NCI-H2227 (cell line): Measurements from ENCODE around the gene DAPK1.

Source experiments
- DNase-seq: peaks from one replicate; lab custom pipeline; 2025; ENCODE audit not compliant: unreplicated experiment; lab: John Stamatoyannopoulos, UW

DAPK1 gene

DNA sequence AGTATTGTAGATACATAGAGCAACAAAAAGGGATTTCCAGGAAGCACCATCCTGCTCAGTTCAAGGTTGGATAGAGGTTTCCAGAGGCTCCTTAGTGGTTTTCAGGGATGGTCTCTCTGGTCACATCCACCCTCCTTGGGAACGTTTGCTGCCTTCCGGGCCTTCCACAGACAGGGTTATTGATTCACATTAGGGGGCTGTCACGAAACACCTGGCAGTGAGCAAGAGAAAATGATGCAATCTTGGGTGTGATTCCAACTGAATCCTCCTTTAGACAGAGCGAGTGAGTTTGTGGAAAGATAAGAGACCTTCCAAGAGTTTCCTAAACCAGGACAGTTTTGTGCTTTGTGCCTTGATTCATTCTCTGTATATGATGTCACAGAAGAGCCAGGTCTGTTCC is 184.4 kb downstream of the DAPK1 start:
- no peak for DNase-seq

DNA sequence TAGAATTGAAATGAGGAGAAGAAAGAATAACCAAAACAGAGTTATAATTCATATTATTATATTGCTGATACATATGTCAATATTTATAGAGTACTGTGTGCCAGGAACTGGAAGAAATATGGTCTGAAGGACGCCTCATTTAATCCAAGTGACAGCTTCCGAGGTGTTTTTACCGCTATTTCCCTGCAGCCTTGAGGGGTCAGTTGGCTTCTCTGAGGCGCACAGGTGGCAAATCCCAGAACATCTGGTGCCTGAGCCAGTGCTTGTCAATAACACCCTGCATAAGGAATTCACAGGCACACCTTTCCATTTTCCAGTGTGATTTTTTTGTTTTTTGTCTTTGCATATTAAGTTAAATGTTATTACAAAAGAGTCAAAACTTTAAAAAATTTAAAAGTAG is 185.0 kb downstream of the DAPK1 start:
- DNase-seq, result no peak

DNA sequence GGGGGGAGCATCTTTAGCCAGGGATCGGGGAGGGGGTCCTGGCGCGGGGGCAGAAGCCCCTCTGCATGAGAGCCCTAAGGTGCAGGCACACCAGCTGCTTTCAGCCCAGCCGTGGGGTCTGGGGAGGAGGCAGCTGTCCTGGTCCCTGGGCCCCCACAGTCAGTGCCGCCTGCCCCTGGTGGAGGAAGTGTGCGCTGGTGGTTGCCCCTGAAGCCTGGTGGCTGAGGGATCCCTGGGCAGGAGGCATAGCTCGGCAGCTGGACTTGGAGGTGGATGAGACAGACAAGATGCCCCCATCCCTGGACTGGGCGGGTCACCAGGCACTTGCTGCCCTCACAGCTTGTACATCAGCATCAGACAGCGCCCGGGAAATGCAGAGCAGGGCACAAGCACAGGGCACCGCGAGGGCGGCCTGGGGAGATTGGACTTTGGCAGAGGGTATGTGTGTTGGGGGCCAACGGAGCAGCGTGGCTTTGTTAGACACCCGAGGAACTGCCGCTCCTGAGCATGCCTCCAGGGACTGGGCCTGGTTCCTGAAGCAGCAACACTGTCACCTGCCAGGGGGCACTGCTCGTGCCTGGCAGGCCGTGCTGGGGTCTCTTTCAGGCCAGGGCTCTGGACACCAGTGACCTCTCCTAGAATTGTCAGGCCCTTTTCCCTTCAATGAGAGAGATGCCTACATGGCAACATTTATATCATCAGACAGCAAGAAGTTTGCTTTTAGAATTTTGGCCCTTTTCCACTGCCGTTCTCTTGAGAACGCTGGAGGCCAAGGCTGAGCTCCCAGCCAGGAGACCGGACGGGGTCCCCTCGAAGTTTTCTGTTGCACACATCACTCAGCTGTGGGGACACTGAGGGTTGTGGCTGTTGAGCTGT is 186.3 kb downstream of the DAPK1 start:
- no peak for DNase-seq

DNA sequence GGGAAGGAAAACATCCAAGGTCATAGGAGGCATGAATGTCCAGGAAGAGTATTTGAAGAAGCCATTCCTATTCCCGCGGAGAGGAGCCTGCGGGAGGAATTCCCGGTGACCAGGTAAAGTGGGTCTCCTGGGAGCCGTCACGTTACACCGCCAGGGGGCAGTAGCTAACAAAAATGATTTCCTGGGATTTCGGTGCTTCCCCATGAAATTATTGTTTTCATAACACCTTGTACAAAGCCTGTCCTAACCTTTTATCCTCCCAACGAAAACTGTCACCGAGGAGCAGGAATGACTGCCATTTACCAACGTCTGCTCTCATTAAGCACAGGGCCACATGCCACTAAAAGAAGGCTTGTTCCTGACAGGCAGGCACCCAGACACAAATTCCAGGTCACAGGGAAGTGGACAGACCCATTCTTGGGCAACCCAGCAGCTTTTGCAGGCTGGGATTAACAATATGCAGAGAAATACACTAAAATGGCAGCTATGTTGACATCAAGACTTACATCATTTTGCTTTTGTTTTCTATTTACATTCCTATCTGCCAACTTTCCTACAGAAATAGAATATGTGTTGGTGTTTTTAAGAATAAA is 187.1 kb downstream of the DAPK1 start:
- DNase-seq, result peak; percentile 28

DNA sequence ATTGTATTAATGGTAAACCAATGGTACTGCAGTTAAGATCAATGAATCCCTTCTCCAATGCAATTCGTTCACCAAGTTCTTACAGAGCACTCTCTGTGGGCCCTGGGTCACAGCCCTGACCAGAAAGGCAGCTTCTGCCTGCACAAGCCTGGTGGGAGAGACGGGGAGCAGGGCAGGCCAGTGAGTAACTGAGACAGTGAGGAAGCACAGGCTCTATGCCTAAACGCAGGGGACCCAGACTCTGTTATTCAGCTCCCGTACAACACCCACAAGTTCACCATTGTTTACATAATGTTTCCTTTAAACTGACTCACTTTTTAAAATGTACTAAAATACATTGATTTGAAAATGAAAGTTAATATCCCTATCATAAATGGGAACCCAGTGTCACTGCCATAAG is 187.8 kb downstream of the DAPK1 start:
- no peak for DNase-seq

DNA sequence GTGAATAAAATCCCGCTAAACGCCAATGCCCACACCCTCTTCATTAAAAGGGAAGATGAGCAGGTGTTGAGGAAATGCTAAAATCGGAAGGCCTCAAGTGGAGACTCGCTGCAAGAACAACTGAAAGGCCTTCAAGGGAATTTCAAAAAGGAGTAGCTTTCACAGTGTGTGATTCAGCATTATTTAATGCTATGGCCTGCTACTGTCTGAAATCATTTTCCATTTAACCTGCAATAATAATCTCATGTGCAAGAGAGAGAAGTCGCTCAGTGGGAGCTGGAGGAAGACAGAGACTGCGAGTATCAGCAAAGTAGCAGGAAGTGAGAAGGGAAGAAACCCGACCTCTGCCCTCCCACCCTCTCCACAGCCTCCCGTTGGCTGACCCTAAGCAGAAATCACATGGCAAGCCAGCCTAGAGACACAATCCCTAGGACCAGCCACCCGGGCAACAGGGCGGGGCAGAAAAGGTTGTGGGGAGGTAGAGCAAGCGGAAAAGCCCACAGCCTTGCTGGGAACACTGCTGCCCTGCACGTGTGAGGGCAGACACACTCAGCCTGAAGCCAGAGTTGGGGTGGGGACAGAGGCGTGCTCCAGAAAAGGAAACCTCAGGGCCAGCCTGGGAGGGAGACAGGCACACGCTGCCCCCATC is 188.3 kb downstream of the DAPK1 start:
- no peak for DNase-seq

DNA sequence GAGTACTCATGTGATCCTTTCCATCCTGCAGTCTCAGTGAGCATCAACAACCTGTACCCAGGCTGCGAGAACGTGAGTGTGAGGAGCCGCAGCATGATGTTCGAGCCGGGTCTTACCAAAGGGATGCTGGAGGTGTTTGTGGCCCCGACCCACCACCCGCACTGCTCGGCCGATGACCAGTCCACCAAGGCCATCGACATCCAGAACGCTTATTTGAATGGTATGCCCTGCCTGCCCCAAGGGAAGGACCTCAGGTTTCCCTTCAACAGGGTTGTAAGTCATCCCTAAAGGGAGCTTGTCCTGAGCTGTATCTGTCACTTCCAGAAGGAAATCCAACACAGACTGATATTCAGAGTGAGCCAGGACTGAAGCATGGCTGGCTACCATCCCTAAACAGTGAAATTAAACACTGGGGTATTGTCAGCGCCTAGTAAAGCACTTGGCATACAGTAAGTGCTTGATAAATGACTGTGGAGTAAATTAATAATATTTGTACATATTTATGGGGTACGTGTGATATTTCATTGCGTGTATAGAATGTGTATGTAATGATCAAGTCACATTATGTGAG is 188.9 kb downstream of the DAPK1 start:
- no peak for DNase-seq

DNA sequence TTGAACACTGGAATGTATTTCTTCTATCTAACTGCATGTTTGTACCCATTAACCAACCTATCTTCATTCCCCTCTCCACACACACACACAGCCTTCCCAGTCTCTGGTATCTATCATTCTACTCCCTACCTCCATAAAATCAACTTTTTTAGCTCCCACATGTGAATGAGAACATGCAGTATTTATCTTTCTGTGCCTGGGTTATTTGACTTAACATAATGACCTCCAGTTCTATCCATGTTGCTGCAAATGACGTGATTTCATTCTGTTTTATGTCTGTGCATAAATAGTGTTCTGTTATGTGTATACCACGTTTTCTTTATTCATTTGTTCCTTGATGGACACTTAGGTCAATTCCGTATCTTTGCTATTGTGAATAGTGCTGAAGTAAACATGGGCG is 189.5 kb downstream of the DAPK1 start:
- DNase-seq, result no peak

DNA sequence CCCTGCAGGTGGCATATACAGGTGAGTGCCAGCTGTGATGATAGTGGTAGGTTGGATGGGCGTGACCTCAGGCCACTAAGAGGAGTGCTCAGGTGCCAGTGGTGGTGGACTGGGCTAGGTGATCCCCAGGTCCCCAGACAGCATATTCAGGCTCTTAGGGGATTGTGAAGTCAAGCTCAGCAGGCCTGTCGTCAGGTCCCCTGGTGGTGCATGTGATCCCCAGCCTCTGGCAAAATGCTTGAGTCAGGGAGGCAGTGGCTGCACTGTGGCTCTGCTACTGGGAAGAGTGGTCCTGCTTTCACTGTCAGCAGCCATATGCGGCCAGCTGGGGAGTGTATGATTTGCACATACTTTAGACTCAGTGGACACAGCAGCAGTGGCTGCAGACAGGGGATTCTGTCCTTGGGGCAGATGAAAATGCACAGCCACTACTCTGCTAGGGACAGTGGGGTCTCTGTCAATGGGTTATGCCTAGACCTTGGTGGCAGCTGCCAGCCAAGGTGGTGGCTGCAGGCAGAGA is 196.6 kb downstream of the DAPK1 start:
- no peak for DNase-seq

DNA sequence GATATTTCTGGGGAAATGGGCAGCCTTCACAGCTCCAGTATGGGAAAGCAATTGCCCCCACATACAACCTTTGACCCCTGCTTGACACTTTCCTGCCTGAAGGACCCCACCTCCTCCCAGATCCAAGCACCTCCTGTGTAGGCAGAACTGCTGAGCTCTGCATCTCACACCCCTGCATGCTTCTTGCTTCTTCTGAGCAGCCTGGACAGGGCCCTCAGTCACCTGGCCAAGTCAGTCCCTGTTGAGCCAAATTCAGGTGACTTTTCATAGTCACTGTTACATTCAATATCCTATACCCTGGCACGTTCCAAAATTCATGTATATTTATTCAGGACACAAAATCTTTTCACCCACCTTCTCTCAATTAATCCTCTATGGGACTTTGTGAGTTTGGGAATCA is 197.9 kb downstream of the DAPK1 start:
- DNase-seq, result no peak

DNA sequence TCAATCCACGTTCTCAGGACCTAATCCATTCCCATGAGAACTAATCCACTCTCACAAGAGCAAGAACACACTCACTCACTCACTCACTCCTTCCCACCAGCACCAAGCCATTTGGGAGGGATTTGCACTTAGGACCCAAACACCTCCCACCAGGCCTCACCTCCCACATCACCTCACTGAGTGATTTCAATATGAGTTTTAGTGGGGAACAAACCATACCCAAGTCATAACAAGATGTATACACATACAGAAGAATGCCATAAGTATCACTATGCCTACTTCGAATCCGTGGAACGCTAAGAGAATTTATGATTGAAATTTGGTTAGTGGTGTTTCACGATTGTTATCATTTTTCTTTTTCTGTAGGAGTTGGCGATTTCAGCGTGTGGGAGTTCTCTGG is 199.0 kb downstream of the DAPK1 start:
- DNase-seq, result no peak

DNA sequence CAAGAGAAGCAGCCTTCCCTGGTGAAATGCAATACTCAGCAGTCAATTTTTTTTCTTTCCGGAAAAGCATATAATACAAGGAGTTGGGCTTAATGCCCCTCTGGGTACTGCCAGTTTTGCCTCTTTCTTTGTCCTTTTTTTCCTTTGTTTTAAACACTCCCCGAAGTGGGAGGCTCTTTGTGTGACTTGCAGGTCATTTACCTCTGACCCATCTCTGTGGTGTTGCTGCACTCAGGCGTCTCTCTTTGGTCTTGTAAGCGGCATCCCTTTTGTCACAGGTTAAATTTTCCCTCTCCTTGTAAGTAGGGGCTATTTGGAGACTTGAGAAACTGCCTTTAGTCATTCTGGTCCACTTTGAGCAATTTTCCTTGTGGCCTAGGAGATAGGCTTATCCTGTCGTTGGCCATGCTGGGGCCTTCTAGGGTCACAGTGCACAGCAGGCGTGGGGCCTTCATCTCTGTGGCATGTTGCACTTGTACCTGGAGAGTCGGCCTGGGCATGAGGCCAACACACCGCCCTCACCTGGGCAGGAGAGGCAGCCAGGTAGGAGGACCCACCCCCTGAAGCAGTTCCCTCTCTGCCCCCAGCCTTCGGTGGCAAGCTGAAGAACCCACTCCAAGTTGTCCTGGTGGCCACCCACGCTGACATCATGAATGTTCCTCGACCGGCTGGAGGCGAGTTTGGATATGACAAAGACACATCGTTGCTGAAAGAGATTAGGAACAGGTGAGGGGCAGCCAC is 200.6 kb downstream of the DAPK1 start:
- DNase-seq, result no peak

DNA sequence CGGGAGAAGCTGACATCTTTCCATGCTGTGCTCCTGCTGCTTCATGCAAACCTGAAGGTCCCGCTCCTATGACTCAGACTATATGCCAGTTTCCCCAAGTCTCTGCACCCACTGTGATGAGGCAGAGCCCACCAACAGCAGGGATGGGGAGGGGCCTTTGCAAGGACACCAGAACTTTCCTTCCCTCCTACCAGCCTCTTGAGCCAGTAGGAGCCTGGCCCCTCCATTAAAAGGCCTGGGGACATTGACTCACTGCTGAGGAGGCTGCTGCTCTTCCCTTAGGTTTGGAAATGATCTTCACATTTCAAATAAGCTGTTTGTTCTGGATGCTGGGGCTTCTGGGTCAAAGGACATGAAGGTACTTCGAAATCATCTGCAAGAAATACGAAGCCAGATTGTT is 202.2 kb downstream of the DAPK1 start:
- DNase-seq, result no peak

DNA sequence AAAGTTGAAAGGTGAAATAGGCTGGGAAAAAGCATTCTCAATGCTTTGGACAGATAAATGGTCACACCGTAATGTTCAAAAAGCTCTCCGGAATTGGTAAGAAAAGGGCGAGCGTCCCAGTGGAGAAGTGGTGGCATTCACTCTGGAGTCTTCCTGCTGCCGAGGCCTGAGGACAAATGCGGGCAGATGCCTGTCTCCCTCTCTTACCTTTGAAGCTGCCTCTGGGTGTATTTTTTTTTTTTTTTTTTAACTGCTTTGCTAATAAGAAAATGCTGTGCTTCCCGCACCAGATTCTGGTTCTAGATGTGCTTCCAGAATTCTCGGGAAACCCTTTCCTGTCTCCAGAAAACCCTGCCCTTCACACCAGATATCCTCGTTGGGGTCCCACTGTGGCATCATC is 203.8 kb downstream of the DAPK1 start:
- DNase-seq, result no peak

DNA sequence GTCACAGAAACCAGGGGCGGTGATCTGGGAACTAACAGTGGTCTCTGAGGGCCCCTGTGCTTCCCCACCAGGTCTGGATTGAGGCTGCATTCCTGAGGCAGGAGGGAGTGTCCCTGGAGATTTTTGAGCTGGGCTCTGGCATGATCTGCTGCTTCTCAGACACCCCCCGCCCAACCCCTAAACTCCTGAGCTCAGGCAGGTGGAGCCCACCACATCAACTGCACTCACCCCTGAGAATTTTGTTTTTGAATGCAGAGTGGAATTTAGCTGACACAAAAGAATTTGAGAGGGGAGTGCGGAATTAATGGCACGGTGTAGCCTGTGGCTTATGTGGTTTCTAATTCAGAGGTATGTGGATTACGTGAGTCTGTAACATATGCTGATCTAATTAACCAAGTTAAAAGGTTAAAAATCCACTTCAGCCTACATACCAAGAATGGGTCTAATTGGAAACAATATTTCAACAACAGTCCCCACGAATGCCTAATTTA is 204.3 kb downstream of the DAPK1 start:
- DNase-seq, result no peak

DNA sequence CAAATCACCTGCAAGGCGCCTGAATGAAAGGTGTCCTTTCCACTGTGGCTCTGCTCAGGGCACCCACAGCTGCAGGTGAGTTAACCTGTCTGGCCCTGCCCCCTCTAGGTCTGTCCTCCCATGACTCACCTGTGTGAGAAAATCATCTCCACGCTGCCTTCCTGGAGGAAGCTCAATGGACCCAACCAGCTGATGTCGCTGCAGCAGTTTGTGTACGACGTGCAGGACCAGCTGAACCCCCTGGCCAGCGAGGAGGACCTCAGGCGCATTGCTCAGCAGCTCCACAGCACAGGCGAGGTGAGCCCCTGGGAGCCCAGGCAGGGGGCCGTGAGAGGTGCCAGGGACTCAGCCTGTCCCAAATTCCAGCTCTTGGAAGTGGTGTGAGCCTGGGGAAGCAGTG is 205.3 kb downstream of the DAPK1 start:
- DNase-seq, result no peak

DNA sequence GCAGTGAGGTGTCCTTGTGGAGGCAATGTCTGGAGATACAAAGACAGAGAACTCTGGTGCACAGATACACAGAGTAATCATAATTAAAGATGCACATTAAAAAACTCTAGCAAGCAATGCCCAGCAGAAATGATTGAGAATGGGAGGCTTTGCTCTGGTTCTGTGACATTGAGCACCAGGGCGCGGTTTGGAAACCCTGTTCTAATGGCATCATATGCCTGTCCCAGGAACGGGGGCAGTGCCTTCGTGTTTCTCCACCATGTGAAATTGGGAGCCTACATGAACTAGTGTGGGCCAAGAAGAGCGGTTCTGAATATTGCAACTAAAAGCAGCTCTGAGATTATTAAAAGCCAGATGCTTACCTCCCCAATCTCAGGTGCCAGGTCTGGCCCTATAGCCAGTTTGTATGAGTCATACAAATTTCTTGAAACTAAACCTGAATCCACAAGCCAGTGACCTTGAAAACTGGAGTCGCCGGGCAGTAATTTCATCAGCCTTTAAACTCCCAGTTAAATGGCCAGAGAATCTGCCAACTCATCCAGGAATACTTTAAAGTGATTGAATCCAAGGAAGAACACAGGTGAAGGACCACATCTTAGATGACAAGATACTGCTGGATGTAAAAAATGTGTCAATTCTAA is 206.1 kb downstream of the DAPK1 start:
- DNase-seq, result no peak

DNA sequence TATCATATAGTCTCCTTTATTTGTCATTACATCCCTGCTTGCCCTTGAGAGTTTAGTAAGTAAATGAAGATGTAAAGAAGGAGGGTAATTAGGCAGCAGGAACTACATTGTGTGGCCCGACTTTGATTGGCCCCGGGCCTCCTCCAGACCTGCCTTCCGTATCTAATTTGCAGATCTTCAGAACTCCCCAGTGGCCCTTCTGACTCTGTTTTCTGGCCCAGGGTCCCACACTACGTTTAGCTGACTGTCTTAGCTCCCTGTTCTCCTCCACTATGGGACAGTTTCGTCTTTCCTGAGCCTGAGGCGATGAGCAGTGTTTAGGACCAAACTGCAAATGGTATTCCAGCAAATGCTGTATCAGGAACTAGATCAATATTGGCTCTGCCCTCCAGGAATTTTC is 206.7 kb downstream of the DAPK1 start:
- no peak for DNase-seq

DNA sequence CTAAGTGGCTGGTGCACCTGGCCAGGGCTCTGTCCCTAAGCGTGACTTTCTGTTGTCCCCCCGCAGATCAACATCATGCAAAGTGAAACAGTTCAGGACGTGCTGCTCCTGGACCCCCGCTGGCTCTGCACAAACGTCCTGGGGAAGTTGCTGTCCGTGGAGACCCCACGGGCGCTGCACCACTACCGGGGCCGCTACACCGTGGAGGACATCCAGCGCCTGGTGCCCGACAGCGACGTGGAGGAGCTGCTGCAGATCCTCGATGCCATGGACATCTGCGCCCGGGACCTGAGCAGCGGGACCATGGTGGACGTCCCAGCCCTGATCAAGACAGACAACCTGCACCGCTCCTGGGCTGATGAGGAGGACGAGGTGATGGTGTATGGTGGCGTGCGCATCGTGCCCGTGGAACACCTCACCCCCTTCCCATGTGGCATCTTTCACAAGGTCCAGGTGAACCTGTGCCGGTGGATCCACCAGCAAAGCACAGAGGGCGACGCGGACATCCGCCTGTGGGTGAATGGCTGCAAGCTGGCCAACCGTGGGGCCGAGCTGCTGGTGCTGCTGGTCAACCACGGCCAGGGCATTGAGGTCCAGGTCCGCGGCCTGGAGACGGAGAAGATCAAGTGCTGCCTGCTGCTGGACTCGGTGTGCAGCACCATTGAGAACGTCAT is 208.5 kb downstream of the DAPK1 start:
- no peak for DNase-seq
